Activated CD4-positive, alpha-beta T cell treated with anti-CD3 and anti-CD28 coated beads for 24 hours (primary cell): Measurements from ENCODE around the gene PLCL2.
"Not testable (repeated sequence)": the region's sequence is repeated elsewhere in the genome, so short reads cannot be mapped to it uniquely, and the experiment has no call there.

Experiments
- DNase-seq, 2 donors: peaks; one replicate each; pipeline ENCODE4 v3.0.0-alpha.2; 2020; ENCODE audit warnings: low read depth in 2 of 2

Gene PLCL2

GRCh38 chr3:17075358-17075757 is 190.6 kb downstream of the PLCL2 start:
- no peak for DNase-seq

GRCh38 chr3:17075907-17076306 is 191.2 kb downstream of the PLCL2 start:
- DNase-seq, result no peak

GRCh38 chr3:17076940-17077605 is 192.3 kb downstream of the PLCL2 start:
- no peak for DNase-seq

- no peak for DNase-seq
Measured at GRCh38 chr3:17077606-17078005, 192.9 kb downstream of the PLCL2 start.

GRCh38 chr3:17078926-17079465 is 194.2 kb downstream of the PLCL2 start:
- DNase-seq, result no peak

- DNase-seq, result no peak
Measured at GRCh38 chr3:17079933-17080332, 195.2 kb downstream of the PLCL2 start.

GRCh38 chr3:17081520-17081919 is 196.8 kb downstream of the PLCL2 start:
- DNase-seq, result no peak

GRCh38 chr3:17087509-17087908 is 202.8 kb downstream of the PLCL2 start:
- DNase-seq, result no peak

GRCh38 chr3:17088017-17088416 is 203.3 kb downstream of the PLCL2 start:
- DNase-seq, result no peak

GRCh38 chr3:17088602-17089313 is 204.0 kb downstream of the PLCL2 start:
- DNase-seq, result no peak

- DNase-seq, result no peak
Measured at GRCh38 chr3:17089314-17089700, 204.6 kb downstream of the PLCL2 start.

- DNase-seq, result no peak
Measured at GRCh38 chr3:17090280-17090983, 205.7 kb downstream of the PLCL2 start.

- DNase-seq, result no peak
Measured at GRCh38 chr3:17091910-17092582, 207.3 kb downstream of the PLCL2 start.

- no peak for DNase-seq
Measured at GRCh38 chr3:17092583-17092933, 207.8 kb downstream of the PLCL2 start.

- no peak for DNase-seq
Measured at GRCh38 chr3:17094551-17094950, 209.8 kb downstream of the PLCL2 start.

GRCh38 chr3:17103579-17103978 is 218.8 kb downstream of the PLCL2 start:
- no peak for DNase-seq

GRCh38 chr3:17106801-17107200 is 222.0 kb downstream of the PLCL2 start:
- not testable (repeated sequence) for DNase-seq

GRCh38 chr3:17110660-17111396 is 226.1 kb downstream of the PLCL2 start:
- DNase-seq, result no peak

GRCh38 chr3:17111586-17111985 is 226.8 kb downstream of the PLCL2 start:
- no peak for DNase-seq

- DNase-seq, result no peak
Measured at GRCh38 chr3:17115186-17115585, 230.4 kb downstream of the PLCL2 start.

- no peak for DNase-seq
Measured at GRCh38 chr3:17116007-17116600, 231.3 kb downstream of the PLCL2 start.
